ENCODE results near the gene NDST1.

NDST1 gene

DNA sequence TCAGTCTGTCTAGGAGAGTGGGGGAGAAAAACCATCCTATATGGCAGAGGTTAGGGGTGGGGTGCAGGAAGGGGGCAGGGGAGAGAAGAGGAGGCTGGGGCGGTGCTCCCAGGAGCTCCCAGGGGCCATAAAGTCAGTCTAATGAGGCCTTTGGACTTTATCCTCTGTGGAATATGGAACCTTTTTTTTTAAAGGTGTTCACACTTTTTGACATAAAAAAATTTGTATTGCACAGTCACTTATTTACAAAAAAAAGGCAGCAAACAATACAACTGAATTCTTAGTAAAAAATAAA lies 80.6 kb downstream of the NDST1 start:
- DNase-seq (ENCODE audit: low spot score) = no peak

- DNase-seq (ENCODE audit: low spot score) = no peak
Measured at GRCh38 chr5:150589862-150590601, 82.1 kb downstream of the NDST1 start.

DNA sequence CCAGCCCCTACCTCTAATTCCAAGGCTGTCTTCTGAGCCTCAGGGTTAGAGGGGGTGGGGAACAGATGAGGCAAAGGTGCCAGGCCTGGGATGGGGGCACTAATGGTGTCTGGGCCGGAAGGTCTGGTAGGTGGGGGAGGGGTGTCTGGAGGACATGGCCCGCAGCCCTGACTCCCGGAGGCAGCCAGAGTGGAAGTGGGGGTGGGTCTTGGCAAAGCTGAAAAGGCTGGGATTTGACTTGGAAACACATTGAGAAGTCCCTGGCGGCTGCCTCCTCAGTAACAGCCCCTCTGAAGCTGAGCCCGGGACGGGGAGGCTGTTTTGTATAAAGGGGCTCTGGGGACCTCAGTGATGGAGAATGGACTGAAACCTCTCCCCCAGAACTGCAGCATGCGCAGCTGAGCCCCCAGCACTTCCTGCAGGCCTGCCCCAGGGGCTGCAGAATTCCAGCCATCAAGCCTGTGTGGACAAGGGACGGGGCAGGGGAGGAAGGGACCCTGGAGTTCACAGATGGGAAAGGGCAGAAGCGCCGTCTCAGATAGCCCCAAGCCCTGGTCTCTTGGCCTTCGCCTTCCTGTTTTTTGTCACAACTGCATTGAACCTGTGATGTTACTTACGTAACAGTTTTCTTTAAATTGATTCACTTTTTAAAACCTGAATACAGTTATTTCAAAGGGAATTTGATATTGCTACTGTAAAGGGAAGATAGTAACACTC lies 83.2 kb downstream of the NDST1 start:
- no peak for DNase-seq (ENCODE audit: low spot score)

GRCh38 chr5:150593593-150593992 lies 85.7 kb downstream of the NDST1 start:
- no peak for DNase-seq (ENCODE audit: low spot score)

DNA sequence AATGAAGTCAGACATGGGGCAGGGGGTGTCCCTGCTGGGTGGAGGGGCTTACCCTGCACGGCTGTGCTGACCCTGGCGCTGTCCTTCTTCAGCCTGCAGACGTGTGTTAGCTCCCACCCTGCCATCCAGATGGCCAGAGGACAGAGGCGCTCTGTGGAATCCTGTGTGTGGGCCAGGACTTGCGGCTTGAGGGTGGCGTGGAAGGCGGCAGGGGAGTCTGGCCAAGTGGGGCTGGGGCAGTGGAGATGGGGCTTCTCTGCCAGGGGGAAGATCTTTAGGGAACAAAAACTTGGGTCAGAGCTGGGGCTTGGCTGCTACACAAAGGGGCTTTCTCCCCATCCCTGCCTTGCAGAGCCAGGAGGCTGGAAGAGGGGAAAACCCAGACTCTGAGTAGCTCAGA lies 86.1 kb downstream of the NDST1 start:
- no peak for DNase-seq (ENCODE audit: low spot score)

- no peak for DNase-seq (ENCODE audit: low spot score)
Measured at GRCh38 chr5:150595466-150596031, 87.6 kb downstream of the NDST1 start.

DNA sequence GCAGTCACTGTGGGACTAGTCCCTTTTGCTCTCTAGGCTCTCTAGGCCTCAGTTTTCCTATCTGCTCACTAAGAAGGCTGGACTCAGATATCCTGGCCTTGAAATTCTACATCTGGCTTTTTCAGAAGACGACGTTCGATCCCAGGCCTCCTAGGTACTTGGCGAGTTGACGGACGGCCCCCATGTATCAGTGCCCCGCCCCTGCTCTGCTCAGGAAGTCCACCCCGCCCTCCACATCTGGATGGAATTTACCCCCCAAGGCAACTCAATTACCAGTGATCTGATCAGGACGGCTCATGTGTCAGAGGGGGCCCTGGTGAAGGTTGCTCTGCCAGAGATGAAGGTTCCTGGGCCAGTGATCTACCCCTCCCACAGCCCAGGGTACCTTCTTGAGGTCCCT lies 88.4 kb downstream of the NDST1 start:
- no peak for DNase-seq (ENCODE audit: low spot score)

GRCh38 chr5:150596826-150597225 lies 88.9 kb downstream of the NDST1 start:
- no peak for DNase-seq (ENCODE audit: low spot score)

- DNase-seq (ENCODE audit: low spot score) = no peak
Measured at GRCh38 chr5:150598006-150598405, 90.1 kb downstream of the NDST1 start.

GRCh38 chr5:150598821-150599273 lies 90.9 kb downstream of the NDST1 start:
- no peak for DNase-seq (ENCODE audit: low spot score)

DNA sequence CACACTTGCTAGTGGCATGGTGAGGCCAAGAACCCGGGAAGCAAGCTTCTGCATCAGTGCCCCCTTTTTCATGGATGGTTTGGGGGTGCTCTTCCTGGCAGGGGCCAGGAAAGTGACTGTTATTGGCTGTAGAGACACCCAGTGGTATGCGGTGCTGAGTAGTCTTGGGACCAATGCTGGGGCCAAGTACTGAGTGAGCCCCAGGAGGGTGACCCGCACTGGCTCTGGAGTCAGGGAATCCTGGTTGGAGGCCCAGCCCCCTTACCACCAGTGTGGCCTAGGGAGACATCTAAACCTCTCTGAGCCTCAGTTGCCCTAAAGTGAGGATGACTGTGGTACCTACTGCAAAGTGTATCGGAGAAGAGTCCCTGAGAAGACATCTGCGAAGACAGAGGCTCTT lies 91.3 kb downstream of the NDST1 start:
- DNase-seq (ENCODE audit: low spot score) = no peak

GRCh38 chr5:150599917-150600511 lies 92.1 kb downstream of the NDST1 start:
- DNase-seq (ENCODE audit: low spot score) = peak; percentile 90

- DNase-seq (ENCODE audit: low spot score) = no peak
Measured at GRCh38 chr5:150600616-150601490, 92.9 kb downstream of the NDST1 start.

- no peak for DNase-seq (ENCODE audit: low spot score)
Measured at GRCh38 chr5:150601491-150602345, 93.8 kb downstream of the NDST1 start.

DNA sequence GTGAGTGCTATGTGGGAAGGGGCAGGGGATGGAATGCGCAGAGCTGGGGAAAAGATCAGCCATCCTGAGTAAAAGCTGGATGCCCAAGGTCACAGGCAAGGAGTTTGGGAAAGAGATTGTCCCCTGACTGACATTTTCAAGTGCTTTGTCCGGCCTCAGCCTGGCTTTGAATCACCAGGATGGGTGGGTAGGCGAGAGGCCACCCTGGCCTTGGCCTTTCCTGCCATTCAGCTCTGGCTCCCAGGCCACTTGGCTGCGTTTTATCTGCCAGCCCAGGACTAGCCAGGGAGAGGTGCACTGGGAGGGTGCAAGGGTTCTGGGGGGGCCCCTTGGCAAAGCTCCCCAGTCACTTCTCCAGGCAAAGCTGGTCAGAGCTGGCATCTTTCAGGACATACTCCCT lies 95.1 kb downstream of the NDST1 start:
- DNase-seq (ENCODE audit: low spot score) = no peak

DNA sequence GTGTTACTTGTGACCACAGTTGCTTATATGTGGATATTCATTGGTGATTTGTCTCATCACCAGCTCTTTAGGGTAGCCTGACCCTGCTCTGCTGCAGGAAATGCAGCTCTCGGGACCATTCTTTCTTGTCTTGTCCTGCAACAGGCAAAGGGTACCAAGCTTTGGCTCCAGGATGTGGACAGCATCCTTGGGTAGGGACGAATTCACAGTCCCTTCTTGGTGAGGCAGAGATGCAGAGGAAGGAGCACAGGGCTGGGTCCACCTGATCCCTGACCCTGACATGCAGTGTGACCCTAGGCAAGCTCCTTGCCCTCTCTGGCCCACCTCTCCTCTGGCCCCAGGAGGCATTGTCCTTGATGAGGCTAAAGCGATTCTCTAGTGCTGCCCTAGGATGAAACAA lies 95.6 kb downstream of the NDST1 start:
- DNase-seq (ENCODE audit: low spot score) = no peak

DNA sequence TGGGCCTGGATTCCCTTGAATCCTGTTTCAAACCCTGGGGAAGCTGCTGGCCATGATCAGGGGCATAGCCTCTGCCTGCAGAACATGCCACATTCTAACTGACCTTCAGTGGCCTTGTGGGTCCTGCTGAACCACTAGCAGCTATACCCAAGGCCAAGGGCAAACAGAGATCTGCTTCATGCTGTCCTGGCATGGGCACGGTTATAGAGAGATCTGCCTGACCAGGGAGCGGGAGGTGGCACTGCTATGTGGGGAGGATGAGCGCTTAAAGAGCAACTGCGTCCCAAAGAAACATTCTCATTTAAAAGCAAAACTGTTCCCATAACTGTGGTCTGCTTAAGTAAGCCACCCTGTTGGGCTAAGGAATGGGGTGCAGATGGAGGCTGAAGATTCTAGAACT lies 96.1 kb downstream of the NDST1 start:
- no peak for DNase-seq (ENCODE audit: low spot score)

DNA sequence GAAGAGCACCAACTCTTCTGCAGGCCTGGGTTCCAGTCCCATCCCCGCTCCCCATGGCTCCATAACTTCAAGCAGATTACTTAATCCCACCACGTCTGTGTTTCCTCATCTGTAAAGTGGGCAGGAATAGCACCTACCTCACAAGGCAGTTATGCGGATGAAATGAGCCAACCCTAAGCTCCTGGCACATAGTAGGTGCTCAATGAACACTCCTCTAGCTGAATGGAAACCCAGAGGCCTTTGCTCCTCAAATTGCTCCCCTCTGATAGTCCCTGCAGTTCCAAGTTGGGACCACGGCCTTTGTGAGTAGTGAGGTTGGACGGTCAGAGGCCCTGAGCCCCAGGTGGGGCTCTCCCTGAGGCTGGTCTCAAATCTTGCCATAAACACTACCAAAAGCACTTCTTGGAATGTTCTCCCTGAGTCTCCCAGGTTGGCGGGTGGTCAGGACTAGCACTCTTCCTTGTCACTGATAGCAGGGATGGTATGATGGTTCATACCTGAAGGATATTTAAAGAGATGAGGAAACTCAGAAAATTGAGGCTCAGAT lies 97.0 kb downstream of the NDST1 start:
- no peak for DNase-seq (ENCODE audit: low spot score)

DNA sequence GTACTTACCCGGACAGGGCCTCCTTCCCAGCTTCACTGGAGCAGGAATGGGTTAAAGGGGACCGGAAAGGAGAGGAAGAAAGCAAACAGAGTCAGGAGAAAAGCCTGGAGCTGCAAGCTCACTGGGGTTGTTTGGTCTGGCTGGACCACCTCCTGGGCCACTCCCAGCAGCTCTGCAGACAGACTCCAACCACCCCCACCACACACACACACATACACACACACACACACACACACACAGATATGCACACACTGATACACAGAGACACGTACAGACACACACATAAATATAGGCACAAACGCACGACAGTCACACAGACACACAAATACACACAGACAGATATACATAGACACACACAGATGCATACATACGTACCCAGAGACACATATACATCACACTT lies 97.6 kb downstream of the NDST1 start:
- DNase-seq (ENCODE audit: low spot score) = no peak

- no peak for DNase-seq (ENCODE audit: low spot score)
Measured at GRCh38 chr5:150606476-150606875, 98.5 kb downstream of the NDST1 start.

DNA sequence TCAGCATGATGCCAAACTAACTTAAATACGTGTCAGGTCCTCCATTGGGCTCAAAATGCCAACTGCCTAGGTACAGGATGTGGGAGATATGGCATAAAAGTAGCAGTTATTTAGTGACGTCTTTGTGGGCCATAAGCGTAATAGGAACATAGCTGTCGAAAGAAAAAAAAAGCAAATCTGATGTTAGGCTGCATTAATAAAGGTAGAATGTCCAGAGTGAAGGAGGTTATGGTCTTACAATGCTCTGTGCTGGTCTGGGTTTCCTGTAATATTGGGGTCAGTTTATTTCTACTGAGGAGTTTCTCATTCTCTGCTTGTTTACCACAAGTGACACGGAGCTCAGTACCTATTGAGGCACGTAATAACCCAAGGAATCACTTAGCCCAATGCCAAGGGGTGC lies 99.2 kb downstream of the NDST1 start:
- no peak for DNase-seq (ENCODE audit: low spot score)

Measured in kidney tubule cell (primary cell).